GM19043 (cell line): ENCODE data around the gene ZBTB32.

Experiments used
- ATAC-seq: cut with Tn5 transposase; IDR thresholded peaks from one replicate; pipeline ENCODE4 v1.9.1; 2021; ENCODE audit warnings: low read depth; ENCODE audit not compliant: unreplicated experiment

Gene ZBTB32

GRCh38 chr19:35693835-35694599 lies 10.3 kb upstream of the ZBTB32 start:
- peak; percentile 78 for ATAC-seq

DNA sequence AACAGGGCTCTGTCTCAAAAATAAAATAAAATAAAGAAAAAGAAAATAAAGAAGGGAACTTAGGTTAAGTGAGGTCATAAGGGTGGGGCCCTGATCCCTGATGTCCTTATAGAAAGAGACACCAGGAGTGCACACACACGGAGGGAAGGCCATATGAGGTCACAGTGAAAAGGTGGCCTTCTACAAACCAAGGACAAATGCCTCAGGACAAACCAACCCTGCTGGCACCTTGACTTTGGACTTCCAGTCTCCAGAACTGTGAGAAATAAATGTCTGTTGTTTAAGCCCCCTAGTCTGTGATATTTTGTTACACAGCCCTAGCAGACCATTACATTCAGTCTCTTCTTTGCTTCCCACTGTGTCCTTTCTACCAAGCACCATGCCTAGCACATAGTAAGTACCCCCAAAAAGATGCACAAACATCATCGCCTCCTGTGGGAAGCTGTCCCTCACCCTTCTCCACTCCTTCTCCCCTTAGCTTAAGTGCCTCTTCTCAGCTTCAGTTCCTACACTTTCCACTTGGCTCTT lies 8.4 kb upstream of the ZBTB32 start:
- no peak for ATAC-seq

- no peak for ATAC-seq
These were observed 7.5 kb upstream of the ZBTB32 start for GRCh38 chr19:35696835-35697234.

- peak; percentile 95 for ATAC-seq
These were observed 1.9 kb upstream of the ZBTB32 start for GRCh38 chr19:35702223-35703012.

- ATAC-seq: no peak
These were observed 1.0 kb upstream of the ZBTB32 start for GRCh38 chr19:35703343-35703742.

DNA sequence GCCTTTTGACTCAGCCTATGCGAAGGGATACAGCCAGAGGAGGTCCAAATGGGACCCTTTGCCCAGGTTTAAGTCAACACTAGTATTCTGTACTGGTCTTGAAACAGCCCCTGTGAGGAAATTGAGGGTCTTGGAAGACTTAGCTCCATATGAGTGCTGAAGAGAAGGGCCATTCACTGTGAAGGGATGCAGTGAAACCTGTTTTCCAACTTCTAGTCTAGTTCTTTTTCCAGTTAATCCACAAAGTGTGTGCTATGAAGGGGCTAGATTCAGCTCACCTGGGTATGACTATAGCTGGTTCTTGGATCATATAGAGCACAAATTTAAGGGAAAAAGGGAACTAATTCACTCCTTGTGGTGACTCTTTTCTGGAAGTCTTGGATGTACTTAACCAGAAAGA lies 4.0 kb downstream of the ZBTB32 start:
- ATAC-seq: no peak

GRCh38 chr19:35710784-35711723 lies 6.7 kb downstream of the ZBTB32 start:
- ATAC-seq: no peak

DNA sequence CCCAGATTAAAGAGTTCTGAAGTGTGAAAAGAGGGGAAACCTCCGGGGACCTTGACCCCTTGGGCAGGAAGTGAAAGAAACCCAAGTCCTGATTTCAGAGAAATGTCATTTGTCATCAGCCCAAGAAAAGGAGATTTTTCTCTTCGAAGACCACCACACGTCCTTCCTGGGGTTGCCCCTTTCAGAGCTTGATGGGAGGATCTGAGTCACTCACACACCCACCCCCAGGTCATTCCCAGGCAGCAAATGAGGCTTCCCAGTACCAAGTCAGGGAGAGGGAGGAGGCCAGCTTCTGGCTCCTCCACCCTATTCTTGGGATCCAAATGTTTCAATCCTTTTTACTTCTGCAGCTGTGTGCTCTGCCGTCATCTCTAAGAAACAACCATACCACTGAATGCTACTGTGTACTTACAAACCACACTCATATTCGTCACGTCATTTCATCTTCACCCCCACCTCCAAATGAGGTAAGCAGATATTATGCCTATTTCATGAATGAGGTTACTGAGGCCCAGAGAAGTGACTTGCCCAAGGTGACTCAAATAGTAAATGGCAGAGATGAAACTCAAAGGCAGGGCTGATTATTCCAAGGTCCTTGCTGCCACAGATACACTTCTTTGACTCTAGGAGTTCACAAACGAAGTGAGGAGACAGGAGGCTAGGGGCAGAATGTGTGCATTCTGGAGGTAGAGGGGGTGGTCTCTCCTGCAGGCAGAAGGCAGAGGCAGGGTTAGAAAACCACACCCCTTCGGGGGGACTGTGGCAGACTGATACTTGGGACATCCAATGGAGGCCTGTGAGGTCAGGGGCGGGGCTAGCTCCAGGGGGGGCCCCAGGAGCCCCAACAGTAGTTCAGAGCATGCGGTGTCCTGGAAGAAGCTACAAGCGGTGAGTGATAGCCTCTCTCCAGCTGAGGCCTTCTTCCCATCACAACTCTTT lies 8.5 kb downstream of the ZBTB32 start:
- no peak for ATAC-seq

DNA sequence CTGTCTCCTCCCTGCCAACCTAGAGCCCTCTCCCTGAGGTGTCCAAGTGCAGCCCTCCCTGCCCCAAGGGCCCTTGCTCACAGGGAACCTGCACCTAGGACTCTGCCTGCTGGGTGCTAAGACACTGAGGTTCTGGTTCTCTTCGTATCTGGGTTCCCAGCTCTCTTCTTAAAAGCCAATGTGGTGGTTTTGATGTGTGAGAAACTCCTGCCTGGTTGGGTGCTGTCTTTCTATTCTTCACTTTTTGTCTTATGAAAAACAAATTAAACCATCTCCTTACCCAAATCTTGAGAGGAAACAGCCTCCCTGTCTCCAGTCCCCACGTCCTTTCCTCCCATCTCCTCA lies 9.1 kb downstream of the ZBTB32 start:
- ATAC-seq: no peak

DNA sequence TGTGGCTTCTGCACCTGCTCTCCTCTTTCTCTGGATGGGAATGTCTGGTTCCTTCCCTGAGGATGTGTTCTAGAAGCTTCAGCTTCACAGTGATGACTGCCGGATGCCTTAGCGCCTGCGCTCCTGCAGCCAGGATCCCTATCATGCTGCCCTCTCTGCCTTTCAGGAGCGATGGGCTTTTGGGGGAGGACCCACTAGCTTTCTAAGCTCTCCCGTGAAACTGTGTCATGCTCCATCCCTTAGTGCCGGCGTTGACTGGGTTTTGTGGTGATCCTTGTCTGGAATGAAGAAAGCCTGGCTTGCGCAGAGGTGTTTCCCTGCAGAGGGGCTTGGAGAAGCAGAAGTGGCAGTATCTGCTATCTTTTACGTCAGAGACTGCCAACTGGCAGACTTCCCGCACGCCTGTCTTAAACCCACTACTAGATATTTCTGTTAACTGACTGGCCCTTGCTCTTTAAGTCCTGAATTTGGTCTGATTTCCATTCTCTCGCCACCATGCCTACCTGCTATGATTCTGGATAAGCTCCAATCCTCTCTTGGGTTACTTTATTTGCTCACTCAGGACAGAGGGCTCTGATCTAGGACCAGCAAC lies 9.6 kb downstream of the ZBTB32 start:
- no peak for ATAC-seq

- ATAC-seq: no peak
These were observed 10.4 kb downstream of the ZBTB32 start for GRCh38 chr19:35714601-35715354.

DNA sequence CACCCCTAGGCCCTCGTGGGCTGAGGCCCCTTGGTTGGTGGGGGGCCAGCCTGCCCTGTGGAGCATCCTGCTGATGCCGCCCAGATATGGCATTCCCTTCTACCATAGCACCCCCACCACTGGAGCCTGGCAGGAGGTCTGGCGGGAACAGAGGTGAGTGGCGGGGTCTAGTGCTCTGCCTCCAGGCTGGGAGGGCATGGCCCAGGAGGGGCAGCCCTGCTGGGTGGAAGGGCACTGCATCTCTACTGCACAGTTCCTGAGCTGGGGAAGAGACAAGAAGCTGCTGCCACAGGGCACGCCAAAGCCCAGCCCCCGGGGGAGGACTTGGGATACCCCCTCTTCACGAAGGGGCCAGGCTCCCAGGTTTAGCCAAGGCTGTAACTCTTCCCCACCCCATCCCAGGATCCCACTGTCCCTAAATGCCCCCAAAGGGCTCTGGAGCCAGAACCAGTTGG lies 11.0 kb downstream of the ZBTB32 start:
- ATAC-seq: no peak

DNA sequence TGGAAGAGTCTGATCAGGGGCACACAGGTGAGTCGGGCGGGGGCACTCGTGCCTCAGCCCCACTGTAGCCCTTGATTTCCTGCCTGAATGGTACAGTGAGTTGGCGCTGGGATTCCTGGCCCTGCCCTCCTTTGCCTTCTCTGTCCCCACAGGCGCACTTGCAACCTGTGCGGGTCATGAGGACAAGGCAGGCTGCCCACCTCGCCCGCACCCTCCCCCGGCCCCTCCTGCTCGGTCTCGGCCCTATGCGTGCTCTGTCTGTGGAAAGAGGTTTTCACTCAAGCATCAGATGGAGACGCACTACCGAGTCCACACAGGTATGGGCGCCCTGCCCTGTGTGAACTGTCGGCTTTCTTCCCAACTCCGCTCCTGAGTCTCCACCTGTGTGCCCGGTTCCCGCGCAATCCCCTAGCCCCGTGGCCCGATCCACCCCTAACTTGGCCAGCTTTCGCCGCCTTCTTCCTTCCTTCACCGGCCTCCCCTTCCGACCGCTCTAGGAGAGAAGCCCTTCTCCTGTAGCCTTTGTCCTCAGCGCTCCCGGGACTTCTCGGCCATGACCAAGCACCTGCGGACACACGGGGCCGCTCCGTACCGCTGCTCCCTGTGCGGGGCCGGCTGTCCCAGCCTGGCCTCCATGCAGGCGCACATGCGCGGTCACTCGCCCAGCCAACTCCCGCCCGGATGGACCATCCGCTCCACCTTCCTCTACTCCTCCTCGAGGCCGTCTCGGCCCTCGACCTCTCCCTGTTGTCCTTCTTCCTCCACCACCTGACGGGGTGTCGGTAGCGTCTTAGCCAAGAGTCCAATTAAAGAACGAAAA lies 11.8 kb downstream of the ZBTB32 start:
- ATAC-seq: no peak

DNA sequence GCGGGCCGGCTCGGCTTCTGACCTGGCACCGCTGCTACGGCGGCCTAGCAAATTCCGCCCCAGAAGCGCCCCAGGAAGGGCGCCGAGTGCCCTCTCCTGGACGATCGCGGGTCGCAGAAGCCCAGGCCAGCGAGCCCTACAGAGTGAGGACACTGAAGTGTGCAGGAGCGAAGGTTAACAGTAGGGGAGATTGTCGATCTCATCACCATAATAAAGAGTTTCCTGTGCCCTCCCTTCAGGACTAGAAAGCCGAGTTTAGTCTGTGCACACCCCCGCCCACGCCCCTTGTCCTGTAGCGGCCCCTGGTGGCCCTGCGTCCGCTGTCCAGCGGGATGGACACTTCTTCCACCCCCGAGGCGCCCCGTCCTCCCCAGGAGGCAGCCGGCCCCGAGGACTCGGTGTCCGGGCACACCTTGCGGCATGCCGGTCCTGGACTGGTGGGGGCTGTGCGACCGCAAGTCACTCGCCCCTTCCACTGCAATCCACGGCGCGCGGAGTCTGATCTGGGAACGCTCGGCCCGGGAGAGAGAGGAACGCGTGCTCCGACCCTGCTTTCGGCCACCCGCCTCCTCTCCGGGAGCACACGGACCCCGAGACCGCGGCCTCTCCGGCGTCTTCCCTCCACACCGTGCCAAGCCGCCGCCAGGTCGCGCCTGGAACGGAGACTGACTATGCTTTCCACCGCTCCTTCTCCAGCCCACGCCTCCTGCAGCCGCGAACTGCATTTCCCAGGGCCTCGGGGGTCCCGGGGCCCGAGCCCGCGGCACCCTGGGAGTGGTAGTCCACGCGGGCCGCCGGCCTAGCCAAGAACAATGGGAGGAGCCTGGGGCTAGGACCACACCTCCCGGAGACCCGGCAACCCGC lies 12.7 kb downstream of the ZBTB32 start:
- peak; percentile 50 for ATAC-seq

DNA sequence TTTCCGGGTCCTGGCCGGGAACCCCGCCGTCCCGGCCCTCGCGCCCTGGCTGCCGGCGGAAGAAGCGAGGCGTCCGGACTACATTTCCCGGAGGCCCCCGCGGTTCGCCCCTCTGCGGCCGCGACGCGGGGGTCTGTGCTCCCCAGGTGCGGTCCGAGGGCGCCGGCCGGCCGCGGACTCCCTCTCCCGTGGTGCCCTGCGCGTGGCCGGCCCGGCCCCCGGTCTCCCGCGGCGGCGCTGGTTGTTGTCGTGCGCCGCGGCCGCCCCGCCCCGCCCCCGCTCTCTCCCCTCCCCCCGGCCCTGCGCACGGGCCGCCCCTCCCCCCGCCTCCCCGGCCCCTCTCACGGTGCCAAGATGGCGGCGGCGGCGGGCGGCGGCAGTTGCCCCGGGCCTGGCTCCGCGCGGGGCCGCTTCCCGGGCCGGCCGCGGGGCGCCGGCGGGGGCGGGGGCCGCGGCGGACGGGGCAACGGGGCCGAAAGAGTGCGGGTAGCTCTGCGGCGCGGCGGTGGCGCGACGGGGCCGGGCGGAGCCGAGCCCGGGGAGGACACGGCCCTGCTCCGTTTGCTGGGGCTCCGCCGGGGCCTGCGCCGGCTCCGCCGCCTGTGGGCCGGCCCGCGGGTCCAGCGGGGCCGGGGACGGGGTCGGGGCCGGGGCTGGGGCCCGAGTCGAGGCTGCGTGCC lies 13.4 kb downstream of the ZBTB32 start, which contains the start of gene KMT2B:
KMT2B (plus strand) TSS at position 339 of the 680 bp plus-strand sequence; CDS start at position 355, 16 bp downstream.
- ATAC-seq: no peak
